ENCODE results near the gene HES3.

Gene HES3

GRCh38 chr1:6294890-6295556 is 51.0 kb downstream of the HES3 start:
- DNase-seq (ENCODE audit: extremely low read depth, low read depth): no peak
- TF ChIP-seq CTCF (IDR thresholded peaks at IDR 0.05; ENCODE audit: low read depth, low read length): no peak
